ENCODE measurements around the gene TNFRSF14.

The TNFRSF14 gene

DNA sequence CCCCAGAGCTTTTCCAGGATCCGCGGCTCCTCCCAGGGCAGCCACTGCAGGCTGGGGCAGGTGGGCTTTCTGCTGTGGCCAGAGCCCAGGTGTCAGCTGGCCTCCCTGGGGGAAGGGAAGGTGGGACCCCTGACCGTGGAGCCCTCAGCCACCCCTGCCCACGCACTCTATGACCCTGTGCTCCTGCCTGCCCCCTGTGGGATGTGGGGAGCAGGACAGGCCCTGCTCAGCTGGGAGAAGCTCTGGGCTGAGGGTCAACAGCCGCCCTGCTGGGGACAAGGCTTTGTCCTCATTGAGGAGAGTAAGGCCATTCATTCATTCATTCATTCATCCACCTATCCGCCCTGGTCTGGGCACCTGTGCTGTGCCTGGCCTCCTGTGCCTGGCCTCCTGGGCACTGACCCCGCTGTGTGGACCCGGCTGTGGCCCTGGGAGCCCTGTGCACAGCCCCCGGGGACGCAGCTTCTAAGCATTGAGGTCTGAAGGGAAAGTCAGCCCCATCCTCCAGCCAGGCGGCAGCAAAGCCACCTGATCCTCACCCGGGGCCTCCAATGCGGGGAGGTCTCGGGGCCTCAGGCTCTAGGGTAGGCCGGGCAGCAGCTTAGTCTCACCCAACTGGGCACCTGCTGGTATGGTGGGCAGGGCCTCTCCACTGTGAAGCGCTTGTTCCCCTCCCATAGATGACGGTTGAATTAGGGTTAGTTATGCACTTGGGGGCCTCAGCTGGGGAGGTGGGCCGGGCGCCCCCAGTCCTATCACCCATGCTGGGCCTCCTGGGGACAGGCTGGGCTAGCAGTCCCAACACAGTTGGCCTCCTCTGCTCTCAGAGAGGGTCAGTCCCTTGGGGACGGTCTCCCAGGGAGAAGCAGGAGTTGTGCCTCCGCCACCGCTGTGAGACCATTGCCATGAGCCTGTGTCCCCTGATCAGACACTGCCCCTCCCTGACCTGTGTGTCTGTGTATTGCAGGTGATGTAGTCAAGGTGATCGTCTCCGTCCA is 6.0 kb downstream of the TNFRSF14 start:
- CTCF ChIA-PET = interaction anchor here (1.0 to 2.6 kb wide), 3 partner anchors 8 to 146 kb away, joined by 3 to 11 read pairs (median 9); no protein-coding TSS in a partner anchor
- no peak for DNase-seq (ENCODE audit: low read depth, low spot score)
- POLR2A ChIA-PET = no interaction called here
- no peak for TF ChIP-seq CTCF (IDR thresholded peaks at IDR 0.05; ENCODE audit: insufficient read depth, low read length, missing control alignments)
- H3K4me3 ChIP-seq (ENCODE audit: low read depth, low read length) = no peak overlapping the region

GRCh38 chr1:2563205-2563604 is 7.0 kb downstream of the TNFRSF14 start:
- CTCF ChIA-PET = interaction anchor here (2.6 kb wide), 1 partner anchor 15 kb away, joined by 11 read pairs; no protein-coding TSS in a partner anchor

GRCh38 chr1:2564006-2564814 is 8.0 kb downstream of the TNFRSF14 start:
- POLR2A ChIA-PET = no interaction called here

More at GRCh38 chr1:2563205-2563604, 7.0 kb downstream of the TNFRSF14 start:
- no peak overlapping the region for H3K4me3 ChIP-seq (ENCODE audit: low read depth, low read length)
- POLR2A ChIA-PET = interaction anchor here (0.6 kb wide), 1 partner anchor 23 kb away, joined by 3 read pairs; the partner anchor contains the start of gene PRXL2B
- no peak for TF ChIP-seq CTCF (IDR thresholded peaks at IDR 0.05; ENCODE audit: insufficient read depth, low read length, missing control alignments)
- DNase-seq (ENCODE audit: low read depth, low spot score) = no peak

GRCh38 chr1:2564815-2565374 is 8.7 kb downstream of the TNFRSF14 start:
- ChIA-PET POLR2A (no interaction called here), CTCF (no interaction called here)
- no peak for TF ChIP-seq CTCF (IDR thresholded peaks at IDR 0.05; ENCODE audit: insufficient read depth, low read length, missing control alignments)
- H3K4me3 ChIP-seq (ENCODE audit: low read depth, low read length) = no peak overlapping the region
- no peak for DNase-seq (ENCODE audit: low read depth, low spot score)

More at GRCh38 chr1:2564006-2564814, 8.0 kb downstream of the TNFRSF14 start:
- no peak overlapping the region for H3K4me3 ChIP-seq (ENCODE audit: low read depth, low read length)
- no peak for TF ChIP-seq CTCF (IDR thresholded peaks at IDR 0.05; ENCODE audit: insufficient read depth, low read length, missing control alignments)
- no peak for DNase-seq (ENCODE audit: low read depth, low spot score)
- CTCF ChIA-PET = interaction anchor here (2.6 kb wide), 1 partner anchor 16 kb away, joined by 11 read pairs; no protein-coding TSS in a partner anchor

- POLR2A ChIA-PET = no interaction called here
- DNase-seq (ENCODE audit: low read depth, low spot score) = no peak
- CTCF ChIA-PET = no interaction called here
Measured at GRCh38 chr1:2566101-2567045, 10.2 kb downstream of the TNFRSF14 start.

More at GRCh38 chr1:2566101-2567045, 10.2 kb downstream of the TNFRSF14 start:
- no peak for TF ChIP-seq CTCF (IDR thresholded peaks at IDR 0.05; ENCODE audit: insufficient read depth, low read length, missing control alignments)
- no peak overlapping the region for H3K4me3 ChIP-seq (ENCODE audit: low read depth, low read length)

Data from AG04449 (cell line).